GM10266 (cell line): ENCODE data around the gene ACHE.
"Not testable (repeated sequence)": the region's sequence is repeated elsewhere in the genome, so short reads cannot be mapped to it uniquely, and the experiment has no call there.

Experiments
- DNase-seq: peaks from one replicate; pipeline ENCODE4 v3.0.0; 2012; ENCODE audit errors: extremely low spot score
- CTCF ChIP-seq: IDR thresholded peaks from 2 replicates; pipeline ENCODE4 v1.5.1; 2012; ENCODE audit warnings: mild to moderate bottlenecking, low read depth; ENCODE audit not compliant: control insufficient read depth, insufficient read depth; ENCODE audit errors: missing control alignments

The ACHE gene

GRCh38 chr7:100863406-100863950, 32.2 kb downstream of the ACHE start:
- no peak for DNase-seq
- TF ChIP-seq CTCF = no peak

GRCh38 chr7:100861616-100861985, 34.1 kb downstream of the ACHE start:
- no peak for TF ChIP-seq CTCF
- DNase-seq = no peak

- no peak for DNase-seq
- TF ChIP-seq CTCF = no peak
These were observed 34.7 kb downstream of the ACHE start for GRCh38 chr7:100860702-100861615.

- TF ChIP-seq CTCF = no peak
- no peak for DNase-seq
These were observed 35.8 kb downstream of the ACHE start for GRCh38 chr7:100859856-100860255.

GRCh38 chr7:100856871-100857282, 38.8 kb downstream of the ACHE start:
- DNase-seq = no peak
- TF ChIP-seq CTCF = no peak

GRCh38 chr7:100855515-100855914, 40.2 kb downstream of the ACHE start:
- no peak for DNase-seq
- no peak for TF ChIP-seq CTCF

GRCh38 chr7:100854899-100855298, 40.8 kb downstream of the ACHE start:
- not testable (repeated sequence) for DNase-seq
